GM18858 (cell line): ENCODE results near the gene ZNF839.
"Not testable (repeated sequence)": the region's sequence is repeated elsewhere in the genome, so short reads cannot be mapped to it uniquely, and the experiment has no call there.

Experiments used
- ATAC-seq: cut with Tn5 transposase; IDR thresholded peaks from one replicate; pipeline ENCODE4 v1.9.1; 2021; ENCODE audit not compliant: unreplicated experiment

The ZNF839 gene

DNA sequence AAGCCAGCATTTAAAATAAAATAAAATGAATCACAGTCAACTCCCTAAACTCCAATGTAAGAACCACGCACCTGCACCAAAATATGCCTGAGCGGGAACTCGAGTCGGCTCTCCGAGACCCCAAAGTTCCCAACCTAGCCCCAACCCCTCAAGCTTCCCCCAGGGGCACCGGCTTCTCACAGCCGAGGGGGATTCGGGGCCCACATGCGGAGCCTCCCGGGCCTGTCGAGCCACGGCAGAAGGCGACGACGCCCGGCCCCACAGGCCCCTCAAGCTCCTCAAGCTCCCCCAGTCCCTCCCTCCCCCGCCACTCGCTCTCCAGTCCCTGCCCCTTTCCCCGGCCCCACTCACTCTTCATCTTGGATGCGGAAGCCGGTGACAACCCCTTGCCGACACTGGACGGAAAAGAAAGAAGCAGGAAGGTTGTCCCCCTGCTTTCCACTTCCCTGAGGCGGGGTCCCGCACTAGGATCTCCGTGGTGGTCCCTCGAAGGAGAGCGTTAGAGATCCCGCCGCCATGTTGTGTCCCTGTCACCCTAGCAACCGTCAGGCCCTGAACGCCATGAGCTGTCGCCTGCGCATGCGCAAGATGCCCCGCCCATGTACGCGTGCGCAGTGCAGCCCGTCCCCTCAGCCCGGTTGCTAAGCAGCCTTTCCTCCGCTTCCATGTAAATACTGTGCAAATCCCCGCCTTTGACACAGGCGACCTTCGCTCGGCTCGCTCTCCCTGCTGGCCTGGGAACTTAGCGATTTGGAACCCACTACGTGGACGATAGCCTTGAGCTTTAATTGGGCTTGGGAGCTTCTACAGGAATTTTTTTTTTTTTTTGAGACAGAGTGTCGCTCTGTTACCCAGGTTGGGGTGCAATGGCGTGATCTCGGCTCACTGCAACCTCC, 14.7 kb upstream of the ZNF839 start, which contains the start of gene MOK:
TSS of gene MOK (minus strand) at position 554 of the 896 bp plus-strand sequence. CDS start at position 358, 196 bp downstream.
- peak; percentile 83 for ATAC-seq

DNA sequence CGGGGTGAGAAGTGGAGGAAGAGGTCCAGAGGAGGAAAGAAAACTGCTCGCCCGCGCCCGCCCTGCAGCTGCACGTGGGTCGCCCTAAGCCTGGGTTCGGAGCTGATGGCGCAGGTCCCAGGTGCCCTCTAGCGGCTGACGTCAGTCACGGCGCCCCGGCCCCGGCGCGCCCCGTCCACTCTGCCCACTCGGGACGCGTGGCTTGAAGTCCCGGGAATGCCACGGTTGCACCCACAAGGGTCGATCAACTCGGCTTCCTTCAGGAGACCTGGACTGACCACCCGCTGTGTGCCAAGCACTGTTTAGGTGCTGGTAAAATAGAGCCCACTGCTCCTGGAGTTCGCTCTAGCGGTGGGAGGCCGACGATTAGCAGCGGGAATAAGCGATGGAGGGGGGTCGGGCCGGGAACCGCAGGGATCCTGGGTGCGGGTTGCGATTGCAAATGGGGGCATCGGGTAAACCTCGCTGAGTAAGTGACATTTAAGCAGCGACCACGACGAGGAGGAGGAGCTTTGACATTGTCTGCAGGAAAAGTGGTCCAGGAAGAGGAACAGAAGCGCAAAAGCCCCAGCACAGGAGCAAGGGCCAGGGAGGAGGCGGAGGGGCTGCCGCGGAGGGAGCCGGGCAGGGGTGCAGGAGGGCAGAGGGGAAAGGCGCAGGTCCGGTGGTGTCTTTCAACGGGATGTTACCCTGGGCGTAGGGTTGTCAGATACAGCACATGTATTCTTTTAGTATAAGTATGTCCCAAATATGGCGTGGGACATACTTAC, 5.1 kb upstream of the ZNF839 start:
- ATAC-seq: peak; percentile 43

DNA sequence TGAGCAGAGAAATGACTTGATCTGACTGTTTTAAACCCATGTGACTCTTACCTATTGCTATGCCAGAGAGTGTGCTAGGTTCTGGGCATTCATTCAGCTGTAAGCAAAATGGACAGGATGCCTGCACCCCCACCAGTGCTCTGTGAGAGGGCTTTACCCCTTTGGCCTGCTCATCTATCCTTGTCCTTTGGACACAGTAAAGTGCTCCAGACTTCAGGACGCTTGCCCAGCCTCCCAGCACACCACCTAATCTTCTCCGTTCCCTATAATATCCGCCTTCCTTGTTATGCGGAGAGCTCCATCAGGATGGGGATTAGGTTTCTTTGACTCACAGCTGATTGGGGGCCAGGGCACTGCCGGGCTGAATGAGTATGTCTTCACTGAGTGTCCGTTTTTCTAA, 4.4 kb upstream of the ZNF839 start:
- no peak for ATAC-seq

- no peak for ATAC-seq
Measured at GRCh38 chr14:102316338-102316742, 3.2 kb upstream of the ZNF839 start.

DNA sequence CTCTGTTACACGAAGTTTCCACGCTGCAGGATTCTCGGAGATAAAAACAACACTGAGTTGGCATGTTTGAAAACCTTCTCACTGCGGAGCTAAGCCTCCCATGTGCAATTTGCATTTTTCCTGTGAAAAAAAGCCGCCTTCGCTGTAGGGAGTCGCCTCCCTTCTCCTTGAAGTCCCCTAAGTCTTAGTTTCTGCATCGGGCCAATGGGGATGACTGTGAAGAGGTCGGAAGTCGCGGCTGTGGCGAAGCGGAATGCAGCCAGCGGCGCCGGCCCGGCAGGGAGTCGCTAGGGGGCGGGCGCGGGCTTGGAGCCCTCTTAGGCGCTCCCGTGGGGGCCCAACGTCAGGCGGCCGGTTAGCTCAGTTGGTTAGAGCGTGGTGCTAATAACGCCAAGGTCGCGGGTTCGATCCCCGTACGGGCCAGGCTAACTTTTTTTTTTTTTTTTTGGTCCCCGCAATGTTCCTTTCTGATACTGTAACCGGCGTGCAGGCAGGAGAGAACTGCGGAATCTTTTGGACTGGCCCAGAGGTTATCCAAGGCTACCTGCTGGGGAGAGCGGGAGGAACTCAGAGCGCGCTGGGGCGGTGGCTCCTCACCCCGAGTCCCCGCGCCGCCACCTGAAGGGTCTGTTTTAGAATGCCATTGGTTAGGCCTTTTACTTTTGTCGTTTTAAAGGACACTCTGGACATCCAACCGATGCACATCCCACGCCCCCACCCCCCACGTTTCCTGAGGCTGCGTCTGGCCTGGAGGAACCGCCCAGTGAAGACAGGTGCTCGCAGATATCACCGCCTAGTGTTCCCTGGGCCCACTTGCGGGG, 2.6 kb upstream of the ZNF839 start:
- ATAC-seq: peak; percentile 46

DNA sequence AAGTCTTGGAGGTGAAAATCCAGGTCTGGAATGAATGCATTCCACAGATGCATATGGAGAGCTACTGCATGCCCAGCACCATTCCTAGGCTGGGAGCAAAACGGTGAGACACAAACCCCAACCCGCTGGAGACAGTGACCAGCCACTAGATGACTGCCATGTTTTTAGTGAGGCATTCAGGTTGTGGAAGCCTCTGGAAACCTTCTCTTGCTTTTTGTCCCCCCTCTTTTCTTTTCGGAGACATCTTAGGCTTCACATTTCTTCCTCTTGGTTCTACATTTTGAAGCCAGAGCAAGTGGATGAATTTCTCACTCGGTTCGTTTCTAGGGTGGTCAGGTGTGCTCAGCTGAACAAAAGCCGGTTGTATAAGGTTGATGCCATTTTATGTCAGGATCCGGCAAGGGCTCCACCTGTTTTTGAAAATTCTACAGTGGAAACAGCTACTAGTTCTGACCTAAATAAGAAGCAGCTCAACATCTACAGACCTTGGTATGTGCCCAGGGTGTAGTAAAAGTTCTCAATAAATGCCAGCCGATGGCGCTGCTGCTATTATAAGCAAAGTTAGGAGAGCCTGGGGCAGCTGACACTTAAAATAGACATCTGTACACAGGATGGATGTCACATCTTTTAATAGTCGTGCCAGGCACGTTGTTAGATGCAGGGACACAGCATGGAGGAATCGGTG, 1.8 kb upstream of the ZNF839 start:
- no peak for ATAC-seq

DNA sequence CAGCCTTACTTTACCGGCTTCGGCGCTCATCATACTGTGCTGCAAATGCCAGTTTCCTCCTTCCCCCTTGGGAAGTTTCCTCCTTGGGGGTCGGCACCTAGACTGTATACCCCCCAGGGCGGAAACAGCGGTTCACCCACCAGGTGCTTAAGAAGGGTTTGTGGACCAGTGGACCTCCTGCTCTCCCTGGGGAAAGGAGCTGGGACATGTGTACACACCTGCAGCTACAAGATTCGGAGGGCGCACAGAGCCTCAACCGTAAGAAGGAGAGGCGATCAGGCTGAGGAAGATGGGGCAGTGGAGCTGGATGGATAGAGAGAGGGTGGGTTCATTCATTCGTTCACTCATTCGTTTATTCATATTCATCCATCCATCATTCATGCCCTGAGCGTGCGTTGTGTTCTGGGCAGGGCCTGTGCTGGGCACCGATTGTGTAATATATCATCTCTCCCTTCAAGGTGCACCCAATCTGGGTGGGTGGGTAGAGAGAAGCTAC, 717 bp upstream of the ZNF839 start:
- no peak for ATAC-seq

DNA sequence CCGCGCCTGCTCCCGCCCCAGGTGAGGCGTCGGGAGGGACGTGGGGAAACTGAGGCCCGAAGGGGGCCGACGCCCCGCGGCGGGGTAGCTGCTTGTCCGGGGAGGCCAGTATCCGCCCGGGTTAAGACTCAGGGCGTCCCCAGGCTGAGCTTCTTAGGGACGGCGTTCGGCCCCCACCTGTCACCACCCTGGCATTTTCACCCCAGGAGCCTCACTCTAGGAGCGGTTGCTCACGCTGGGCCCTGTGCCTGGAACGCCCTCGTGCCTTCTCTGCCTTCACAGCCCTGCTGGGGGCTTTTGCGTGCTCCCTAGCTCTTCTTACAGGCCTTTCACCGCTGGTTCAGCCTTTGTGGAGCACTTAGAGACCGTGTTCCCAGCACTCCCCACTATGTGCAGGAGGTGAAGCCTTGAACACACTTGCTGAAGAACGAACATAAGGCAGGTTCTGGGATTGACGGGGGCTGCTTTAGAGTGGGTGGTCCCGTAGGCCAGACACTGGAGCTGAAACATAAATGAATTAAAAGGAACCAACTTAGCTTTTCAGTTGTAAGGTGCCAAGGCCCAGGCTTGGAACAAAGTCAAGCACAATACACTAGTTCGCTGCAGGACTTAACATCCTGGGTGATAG, 601 bp downstream of the ZNF839 start:
- no peak for ATAC-seq

GRCh38 chr14:102320671-102321455, 1.3 kb downstream of the ZNF839 start:
- no peak for ATAC-seq

- no peak for ATAC-seq
Measured at GRCh38 chr14:102321456-102322422, 2.2 kb downstream of the ZNF839 start.

DNA sequence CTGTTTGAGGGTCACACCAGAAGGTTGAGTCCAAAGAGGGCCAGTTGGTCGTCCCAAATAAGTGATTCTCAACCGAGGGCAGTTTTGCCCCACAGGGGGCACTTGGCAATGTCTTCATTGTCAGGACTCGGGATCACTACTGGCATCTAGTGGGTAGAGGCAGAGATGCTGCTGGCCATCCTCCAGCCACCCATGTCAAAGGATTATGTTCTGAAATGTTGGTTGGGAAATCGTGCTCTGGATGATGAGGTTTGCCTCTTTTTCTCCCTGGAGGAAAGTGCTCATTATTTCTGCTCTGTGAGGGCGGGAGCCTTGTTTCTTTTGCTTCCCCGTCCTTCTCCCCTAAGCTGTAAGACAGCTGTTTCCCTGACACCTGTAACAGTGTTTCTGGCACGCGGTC, 3.6 kb downstream of the ZNF839 start:
- ATAC-seq: no peak

- ATAC-seq: no peak
Measured at GRCh38 chr14:102325791-102326345, 6.3 kb downstream of the ZNF839 start.

DNA sequence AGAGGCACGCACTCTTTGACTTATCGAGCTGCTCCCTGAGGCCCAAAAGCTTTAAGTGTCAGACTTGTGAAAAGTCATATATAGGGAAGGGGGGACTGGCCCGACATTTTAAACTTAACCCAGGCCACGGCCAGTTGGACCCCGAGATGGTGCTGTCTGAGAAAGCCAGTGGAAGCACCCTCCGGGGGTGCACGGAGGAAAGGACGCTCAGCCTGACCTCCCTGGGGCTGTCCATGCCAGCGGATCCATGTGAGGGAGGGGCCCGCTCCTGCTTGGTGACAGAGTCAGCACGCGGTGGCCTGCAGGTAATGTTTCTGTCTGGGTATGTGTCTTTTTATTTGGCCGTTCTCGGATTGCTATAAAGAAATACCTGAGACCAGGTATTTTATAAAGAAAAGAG, 7.0 kb downstream of the ZNF839 start:
- ATAC-seq: no peak

- not testable (repeated sequence) for ATAC-seq
Measured at GRCh38 chr14:102329381-102329780, 9.8 kb downstream of the ZNF839 start.

DNA sequence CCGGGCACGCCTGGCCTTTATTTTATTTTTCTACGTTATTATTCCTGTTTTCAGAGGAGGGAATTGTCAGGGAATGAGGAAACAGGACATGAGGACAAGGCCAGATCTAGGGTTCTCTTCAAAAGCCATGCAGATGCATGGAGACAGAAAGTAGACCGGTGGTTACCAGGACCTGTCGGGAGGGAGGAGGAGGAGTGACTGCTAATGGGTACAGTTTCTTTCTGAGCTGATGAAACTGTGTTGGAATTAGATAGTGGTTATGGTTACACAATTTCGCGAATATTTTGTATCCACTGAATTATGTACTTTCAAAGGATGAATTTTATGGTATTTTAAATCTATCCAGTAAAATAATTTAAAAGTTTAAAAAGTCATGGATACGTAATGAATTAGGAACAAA, 11.3 kb downstream of the ZNF839 start:
- ATAC-seq: no peak

GRCh38 chr14:102333390-102333789, 13.8 kb downstream of the ZNF839 start:
- no peak for ATAC-seq

DNA sequence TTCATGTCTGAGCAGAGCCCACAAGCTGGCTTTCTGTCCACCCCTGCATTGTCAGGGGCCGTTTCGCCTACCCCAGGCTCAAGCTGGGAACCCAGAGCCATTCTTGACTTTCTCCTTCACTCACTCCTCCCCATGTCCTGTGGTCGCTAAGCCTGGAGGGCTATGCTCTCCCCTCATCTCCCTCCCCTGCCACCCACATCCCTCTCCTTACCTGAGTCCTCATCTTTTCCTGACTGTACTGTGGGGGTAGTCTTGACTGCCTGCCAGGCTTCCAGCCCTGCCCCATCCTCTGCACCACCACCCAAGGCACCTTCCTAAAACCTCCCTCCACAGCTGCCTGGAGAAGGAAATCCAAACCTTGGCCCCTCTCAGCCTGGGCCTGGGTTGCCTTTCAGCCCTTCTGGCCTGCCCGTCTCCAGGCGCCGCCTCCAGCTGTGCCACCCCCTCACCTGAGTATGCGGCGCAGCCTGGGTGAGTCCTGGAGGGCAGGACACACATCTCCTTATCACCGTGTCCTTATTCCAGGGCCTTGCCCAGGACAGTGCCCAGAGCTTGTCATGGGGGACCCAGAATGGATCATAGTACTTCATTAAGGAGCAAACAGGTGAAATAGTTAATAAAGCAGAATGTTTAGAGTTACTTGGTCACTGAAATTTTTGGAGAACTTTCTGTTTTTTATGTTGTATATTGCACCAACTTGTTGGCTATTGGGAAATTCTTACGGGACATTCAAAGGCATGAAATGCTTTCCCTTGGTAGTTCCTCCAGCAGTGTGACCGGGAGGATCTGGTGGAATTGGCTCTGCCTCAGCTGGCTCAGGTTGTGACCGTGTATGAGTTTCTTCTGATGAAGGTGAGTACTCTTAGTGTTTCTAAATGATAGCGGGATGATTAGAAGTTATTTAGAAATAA, 14.5 kb downstream of the ZNF839 start:
- ATAC-seq: no peak
